Parietal lobe (tissue), 1 donor: Measurements from ENCODE around the gene SOX12. TPM values are rescaled to one million over a fixed set of nuclear protein-coding genes. Genes with fewer than 3 reads are reported as not detected.

Source experiments
- total RNA-seq: library from RNA; depleted of rRNA; stranded (reverse); fragments of >200 nt; gene quantifications from one replicate; pipeline ENCODE4 v1.2.3, GENCODE V29; 2014

The SOX12 gene
- 18.2 TPM for total RNA-seq

DNA sequence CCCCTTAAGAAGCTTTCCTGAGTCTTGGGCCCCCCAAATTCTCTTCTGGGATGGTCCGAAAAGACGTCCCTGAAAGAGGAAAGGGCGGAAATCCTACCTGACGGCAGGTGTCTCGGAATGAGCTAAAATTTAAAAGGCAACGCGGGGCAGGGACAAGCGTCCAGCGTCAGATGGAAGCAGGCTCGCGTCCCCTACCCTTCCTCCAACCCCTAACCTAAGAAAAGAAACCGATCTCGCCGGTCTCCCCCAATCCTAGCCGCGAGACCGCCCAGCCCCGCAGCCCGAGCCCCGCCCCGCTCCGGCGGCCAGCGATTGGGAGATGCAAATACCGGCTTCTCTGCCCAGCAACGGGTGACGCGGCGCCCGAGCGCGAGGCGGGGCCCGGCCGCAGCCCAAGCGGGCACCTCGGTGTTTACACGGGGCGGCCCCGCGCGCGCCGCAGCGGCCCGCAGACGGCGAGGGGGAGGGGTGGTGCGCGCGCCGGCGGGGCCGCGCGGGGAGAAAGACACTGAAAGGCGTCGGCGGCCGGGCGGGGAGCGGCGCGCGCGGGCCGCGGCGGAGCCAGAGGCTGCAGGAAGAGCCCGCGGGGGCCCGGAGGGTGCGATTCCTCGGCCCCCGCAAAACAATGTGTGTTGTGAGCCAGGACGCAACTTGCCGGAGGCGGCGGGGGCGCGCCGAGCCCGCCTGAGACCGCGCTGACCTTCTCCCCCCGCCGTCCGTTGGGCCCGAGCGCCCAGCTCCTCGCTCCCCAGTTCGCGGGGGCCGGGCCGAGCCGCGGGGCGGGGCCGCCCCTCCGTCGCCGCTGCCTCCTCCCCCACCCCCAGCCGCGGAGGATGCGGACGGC, at the start of gene SOX12:
TSS of gene SOX12 (plus strand) at position 508 of the 844 bp plus-strand sequence. CDS start 373 bp downstream, outside the sequence.

GRCh38 chr20:290084-290831, 35.1 kb upstream of the SOX12 start, which contains the start of gene C20orf96:
TSS of gene C20orf96 (minus strand) at chr20:290750. CDS start at chr20:290610, 140 bp downstream.

GRCh38 chr20:297098-297924, 28.0 kb upstream of the SOX12 start, which contains the start of gene ZCCHC3:
TSS of gene ZCCHC3 (plus strand) at chr20:297570. CDS start at chr20:297587, 17 bp downstream.

DNA sequence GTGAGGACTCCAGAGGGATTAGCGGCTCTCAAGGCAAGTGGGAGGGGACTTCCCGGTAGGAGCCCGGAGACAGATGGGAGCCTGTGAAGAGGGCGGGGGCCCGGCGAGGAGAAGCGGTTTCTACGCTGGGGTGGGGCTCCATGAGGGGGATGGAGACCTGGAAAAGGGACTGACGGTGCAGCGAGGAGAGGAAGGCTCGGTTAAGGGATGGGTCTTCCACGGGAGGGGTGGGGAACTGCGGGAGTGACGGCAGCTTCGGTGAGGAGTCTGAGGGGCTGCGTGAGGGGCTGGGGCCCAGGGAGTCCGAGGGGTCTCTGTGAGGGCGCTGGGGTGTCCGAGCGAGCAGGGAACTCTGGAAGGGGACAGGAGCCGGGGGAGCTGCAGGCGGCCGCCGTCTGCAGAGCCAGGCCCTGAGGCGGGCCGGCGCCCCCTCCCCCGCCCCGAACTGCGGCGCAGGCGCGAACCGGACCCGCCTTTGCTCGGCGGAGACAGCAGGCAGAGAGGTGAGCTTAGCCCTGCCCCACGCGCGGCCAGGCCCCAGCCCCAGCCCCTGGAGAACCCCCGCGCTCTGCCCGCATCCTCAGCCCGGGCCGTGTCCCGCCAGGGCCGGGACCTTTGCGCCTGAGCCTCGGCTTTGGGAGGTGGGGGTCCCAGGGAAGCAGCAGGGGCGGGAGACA, 21.4 kb downstream of the SOX12 start, which contains the start of gene NRSN2:
TSS of gene NRSN2 (plus strand) at position 472 of the 677 bp plus-strand sequence. CDS start 2,533 bp downstream, outside the sequence.

Other genes with a start within 250 kb of the SOX12 start
- not detected for gene DEFB125, start 237.9 kb upstream of the SOX12 start, total RNA-seq
- gene DEFB126, start 183.0 kb upstream of the SOX12 start, total RNA-seq, result not detected
- not detected for gene DEFB127, start 168.1 kb upstream of the SOX12 start, total RNA-seq
- not detected for gene DEFB128, start 135.8 kb upstream of the SOX12 start, total RNA-seq
- not detected for gene DEFB129, start 98.3 kb upstream of the SOX12 start, total RNA-seq
- gene DEFB132, start 67.8 kb upstream of the SOX12 start, total RNA-seq, result not detected
- gene C20orf96, start 34.8 kb upstream of the SOX12 start, total RNA-seq, result 7.5 TPM
- gene ZCCHC3, start 28.0 kb upstream of the SOX12 start, total RNA-seq, result 15.7 TPM
- gene NRSN2, start 21.6 kb downstream of the SOX12 start, total RNA-seq, result 44.4 TPM
- gene TRIB3, start 55.2 kb downstream of the SOX12 start, total RNA-seq, result 10.6 TPM
- gene RBCK1, start 82.7 kb downstream of the SOX12 start, total RNA-seq, result 37.2 TPM
- 22.2 TPM for gene TBC1D20, start 137.0 kb downstream of the SOX12 start, total RNA-seq
- 244 TPM for gene CSNK2A1, start 218.2 kb downstream of the SOX12 start, total RNA-seq